ENCODE results near the gene MED8.

DNA sequence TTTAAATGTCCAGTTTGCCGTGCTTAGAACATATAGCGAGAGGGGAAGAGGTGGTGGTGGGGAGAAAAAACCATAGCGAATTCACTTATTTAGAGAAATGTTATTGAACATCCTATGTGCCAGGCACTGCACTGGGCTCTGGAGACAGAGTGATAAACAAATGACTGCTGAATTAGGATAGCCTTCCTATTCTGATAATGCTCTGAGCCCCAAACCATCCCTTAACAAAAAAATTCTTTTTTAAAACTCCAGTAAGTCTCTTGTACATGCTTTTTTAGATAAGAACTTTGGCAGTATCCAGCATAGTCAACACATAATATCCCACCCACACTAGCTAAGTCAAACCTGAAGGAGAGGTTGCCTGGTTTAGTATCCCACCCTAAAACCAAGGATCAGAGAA lies 8.6 kb upstream of the MED8 start:
- TF ChIP-seq CTCF (IDR thresholded peaks at IDR 0.05 in 4 of 5, conservative IDR thresholded peaks at IDR 0.05 in 1 of 5), result no peak
- TF ChIP-seq POLR2A (IDR thresholded peaks at IDR 0.05), result no peak
